Fibroblast of mammary gland (primary cell): ENCODE data around the gene GJD3.

Experiments used
- DNase-seq: peaks from one replicate; pipeline ENCODE4 v3.0.0-alpha.2; 2010; ENCODE audit warnings: low read depth
- H3K4me3 ChIP-seq: 2 replicates; pipeline ENCODE4 v1.5.1; 2011; ENCODE audit warnings: low read depth, mild to moderate bottlenecking, low read length, moderate library complexity; ENCODE audit not compliant: control insufficient read depth
- TF ChIP-seq, protein P1 (sequence below): conservative IDR thresholded peaks from 2 replicates; pipeline ENCODE4 v1.5.1; 2011; ENCODE audit warnings: low read depth, low read length, inconsistent platforms; ENCODE audit not compliant: control insufficient read depth, insufficient read depth

The GJD3 gene

DNA sequence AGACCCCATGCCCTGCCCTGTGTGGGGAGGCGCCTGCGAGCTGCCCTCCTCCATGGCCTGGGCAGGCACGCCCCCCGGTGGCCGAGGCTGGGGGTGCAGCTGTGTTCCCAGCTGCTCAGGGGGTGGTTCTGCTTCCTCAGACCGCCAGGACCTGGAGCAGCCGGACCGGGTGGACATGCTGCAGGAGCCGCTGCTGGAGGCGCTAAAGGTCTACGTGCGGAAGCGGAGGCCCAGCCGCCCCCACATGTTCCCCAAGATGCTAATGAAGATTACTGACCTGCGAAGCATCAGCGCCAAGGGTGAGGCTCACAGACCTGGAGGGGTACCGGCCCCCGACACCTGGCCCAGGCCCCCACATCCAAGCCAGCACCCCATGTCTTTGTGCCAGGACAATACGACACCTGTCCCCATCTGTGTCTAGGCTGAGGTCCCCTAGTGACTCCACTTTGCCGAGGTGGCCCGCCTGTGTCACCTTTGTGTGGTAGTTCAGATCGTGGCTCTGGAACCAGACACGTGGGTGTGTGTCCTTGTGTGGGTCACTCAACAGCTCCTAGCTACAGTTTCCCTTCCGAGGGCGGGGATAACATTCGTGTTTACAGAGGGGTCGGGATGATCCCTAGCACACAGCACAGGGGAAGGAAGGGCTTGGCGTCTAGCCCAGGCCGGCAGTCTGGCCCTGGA is 9.3 kb downstream of the GJD3 start:
- no peak overlapping the region for H3K4me3 ChIP-seq
- TF ChIP-seq, protein P1, sequence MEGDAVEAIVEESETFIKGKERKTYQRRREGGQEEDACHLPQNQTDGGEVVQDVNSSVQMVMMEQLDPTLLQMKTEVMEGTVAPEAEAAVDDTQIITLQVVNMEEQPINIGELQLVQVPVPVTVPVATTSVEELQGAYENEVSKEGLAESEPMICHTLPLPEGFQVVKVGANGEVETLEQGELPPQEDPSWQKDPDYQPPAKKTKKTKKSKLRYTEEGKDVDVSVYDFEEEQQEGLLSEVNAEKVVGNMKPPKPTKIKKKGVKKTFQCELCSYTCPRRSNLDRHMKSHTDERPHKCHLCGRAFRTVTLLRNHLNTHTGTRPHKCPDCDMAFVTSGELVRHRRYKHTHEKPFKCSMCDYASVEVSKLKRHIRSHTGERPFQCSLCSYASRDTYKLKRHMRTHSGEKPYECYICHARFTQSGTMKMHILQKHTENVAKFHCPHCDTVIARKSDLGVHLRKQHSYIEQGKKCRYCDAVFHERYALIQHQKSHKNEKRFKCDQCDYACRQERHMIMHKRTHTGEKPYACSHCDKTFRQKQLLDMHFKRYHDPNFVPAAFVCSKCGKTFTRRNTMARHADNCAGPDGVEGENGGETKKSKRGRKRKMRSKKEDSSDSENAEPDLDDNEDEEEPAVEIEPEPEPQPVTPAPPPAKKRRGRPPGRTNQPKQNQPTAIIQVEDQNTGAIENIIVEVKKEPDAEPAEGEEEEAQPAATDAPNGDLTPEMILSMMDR: peak; percentile 75
- peak; percentile 61 for DNase-seq

DNA sequence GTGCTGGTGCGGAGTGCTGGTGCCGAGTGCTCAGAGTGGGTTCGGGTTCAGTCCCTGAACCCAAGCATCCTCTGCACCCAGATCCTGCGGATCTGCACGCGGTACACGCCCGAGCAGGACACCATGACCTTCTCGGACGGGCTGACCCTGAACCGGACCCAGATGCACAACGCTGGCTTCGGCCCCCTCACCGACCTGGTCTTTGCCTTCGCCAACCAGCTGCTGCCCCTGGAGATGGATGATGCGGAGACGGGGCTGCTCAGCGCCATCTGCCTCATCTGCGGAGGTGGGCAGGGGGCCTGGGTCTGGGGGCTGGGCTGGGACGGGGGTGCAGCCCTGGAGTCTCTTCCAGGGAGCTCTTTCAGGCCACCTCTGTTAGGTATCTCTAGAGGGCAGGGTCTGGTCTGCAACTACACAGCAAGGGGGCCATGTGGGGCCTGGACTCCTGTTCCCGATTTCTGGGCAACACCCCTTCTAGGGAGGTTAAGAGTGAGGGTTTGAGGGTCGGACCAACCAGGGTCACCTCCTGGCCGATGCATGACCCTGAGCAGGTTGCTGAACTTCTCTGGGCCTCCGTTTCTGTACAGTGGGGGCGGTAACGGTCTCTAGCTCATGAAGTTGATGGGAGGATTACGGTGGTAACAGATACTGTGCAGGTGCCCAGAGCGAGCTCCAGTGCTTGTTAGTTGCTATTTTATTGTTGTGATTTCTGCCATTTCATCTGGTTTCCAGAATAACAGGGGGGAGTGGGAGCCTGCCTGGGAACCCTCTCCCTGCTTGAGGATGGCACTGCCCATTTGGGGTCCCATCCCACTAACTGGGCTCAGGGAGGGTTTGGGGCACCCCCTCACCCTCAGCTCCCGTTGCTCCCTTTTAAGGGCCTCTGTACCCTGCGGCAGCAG is 10.1 kb downstream of the GJD3 start:
- DNase-seq: no peak
- H3K4me3 ChIP-seq: no peak overlapping the region
- TF ChIP-seq, protein P1: no peak

DNA sequence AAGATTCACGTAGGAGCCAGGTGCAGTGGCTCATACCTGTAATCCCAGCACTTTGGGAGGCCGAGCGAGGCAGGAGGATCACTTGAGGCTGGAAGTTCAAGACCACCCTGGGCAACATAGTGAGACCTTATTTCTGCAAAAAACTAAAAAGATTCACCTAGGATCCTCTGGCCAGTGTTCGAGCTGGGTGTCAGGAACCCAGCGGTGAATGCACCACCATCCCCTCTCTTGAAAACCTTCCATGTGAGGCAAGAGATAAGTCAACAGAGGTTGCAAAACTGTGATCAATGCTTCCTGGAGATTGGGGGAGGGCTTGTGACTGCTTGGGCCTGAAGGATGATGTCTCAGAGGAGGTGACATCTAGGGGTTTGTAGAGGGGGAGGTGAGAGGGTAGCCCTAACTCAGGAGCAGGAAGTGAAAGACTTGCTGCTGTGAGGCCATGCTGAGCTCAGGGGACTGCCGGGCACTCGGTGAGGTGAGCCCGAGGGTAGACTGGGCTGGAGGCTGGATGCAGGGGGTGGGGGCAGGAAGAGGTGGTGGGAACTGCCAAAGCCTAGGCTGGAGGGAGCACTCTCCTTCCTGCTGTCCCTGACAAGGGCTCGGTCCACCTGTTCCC is 11.7 kb downstream of the GJD3 start:
- TF ChIP-seq, protein P1: no peak
- no peak overlapping the region for H3K4me3 ChIP-seq
- DNase-seq: peak; percentile 33

DNA sequence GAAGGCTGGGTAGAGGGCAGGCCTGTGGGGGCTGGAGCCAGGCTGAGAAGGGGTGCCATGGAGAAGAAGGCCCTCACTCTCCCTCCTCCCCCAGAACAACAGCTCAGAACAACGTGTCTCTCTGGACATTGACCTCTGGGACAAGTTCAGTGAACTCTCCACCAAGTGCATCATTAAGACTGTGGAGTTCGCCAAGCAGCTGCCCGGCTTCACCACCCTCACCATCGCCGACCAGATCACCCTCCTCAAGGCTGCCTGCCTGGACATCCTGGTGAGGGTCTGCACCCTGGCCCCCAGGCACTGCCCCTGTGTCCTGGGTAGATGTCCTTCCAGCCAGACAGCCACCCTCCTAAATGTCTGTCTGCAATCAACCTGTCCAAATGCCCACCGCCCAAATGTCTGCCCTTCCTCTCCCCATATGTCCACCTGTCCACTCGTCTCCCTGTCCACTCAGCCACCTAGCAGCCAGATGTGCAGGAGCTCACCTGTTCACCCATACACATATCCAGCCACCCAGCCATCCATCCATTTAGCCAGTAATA is 12.2 kb downstream of the GJD3 start:
- TF ChIP-seq, protein P1: no peak
- DNase-seq: no peak
- no peak overlapping the region for H3K4me3 ChIP-seq

DNA sequence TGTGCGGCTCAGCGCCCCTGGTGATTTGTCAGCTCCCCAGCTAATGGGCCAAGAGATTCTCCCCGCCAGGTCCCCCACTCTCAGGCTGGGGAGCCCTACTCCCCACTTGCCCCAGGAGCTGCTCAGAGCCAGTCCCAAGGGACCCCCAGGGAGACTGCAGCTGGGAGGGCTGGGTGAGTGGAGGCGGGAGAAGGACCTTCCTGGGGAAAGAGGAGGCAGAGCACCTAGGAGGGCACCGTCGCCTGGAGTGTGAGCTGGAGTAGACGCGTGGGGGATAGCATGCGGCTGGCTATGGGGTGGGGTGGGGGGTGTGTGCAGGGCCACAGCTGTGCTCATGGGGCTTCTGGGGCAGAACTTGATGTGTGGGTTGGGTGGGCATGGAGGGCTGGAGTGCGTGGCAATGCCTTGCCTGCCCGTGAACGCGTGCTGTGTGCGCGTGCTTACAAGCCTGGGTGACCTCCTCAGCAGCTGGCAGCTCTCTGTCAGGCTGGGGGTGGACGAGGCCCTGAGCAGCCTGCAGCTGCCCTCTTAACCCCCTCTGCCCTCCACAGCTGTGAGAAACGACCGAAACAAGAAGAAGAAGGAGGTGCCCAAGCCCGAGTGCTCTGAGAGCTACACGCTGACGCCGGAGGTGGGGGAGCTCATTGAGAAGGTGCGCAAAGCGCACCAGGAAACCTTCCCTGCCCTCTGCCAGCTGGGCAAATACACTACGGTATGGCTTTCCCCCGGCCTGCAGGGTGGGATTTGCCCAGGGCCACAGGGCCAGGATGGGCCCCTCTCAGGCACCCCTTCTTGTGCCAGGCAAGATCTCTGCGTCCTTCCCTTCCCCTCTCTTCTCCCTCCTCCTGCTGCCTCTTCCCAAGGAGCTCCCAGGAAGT is 12.9 kb downstream of the GJD3 start:
- H3K4me3 ChIP-seq: no peak overlapping the region
- TF ChIP-seq, protein P1: no peak
- DNase-seq: no peak
